B cell (primary cell): ENCODE data around the gene COL4A1. TPM values are rescaled to one million over a fixed set of nuclear protein-coding genes. Genes with fewer than 3 reads are reported as not detected.

ENCODE experiments used
- ATAC-seq: fragments of 200-7000 bp; cut with Tn5 transposase; one replicate; pipeline ENCODE4 v1.10.0; 2021; ENCODE audit warnings: low read depth, mild to moderate bottlenecking, moderate number of reproducible peaks, moderate library complexity
- CTCF ChIA-PET: fragments of 350-600 bp; sonication (Branson Sonifier 250); formaldehyde crosslinking; loops from one replicate; lab custom pipeline; 2021; ENCODE audit warnings: antibody characterized with exemption, inconsistent platforms; lab: Charles Lee
- POLR2A ChIA-PET: fragments of 350-600 bp; sonication (Branson Sonifier 250); formaldehyde crosslinking; loops from one replicate; lab custom pipeline; 2021; ENCODE audit warnings: antibody characterized with exemption; lab: Charles Lee
- DNase-seq: peaks from one replicate; pipeline ENCODE4 v3.0.0; 2013
- H2AFZ ChIP-seq: 2 replicates; pipeline ENCODE4 v1.6.1; 2012; ENCODE audit warnings: mild to moderate bottlenecking, low read depth, low read length; ENCODE audit not compliant: insufficient read depth, poor library complexity, severe bottlenecking
- H3K27ac ChIP-seq, 2 donors: 1 replicate in 1 of 2; 2 replicates in 1 of 2; pipeline ENCODE4 v1.5.1; 2012 to 2013; ENCODE audit warnings: low read length in 2 of 2, mild to moderate bottlenecking in 2 of 2, moderate library complexity in 1 of 2
- H3K27me3 ChIP-seq, 4 experiments: fragments of 200-600 bp in 1 of 4; sonication (generic) in 1 of 4; replicated peaks in 1 of 4; 1 replicate in 2 of 4; 2 replicates in 2 of 4; pipeline versions ENCODE4 v1.6.1 to v1.7.0; 2013 to 2016; ENCODE audit warnings: low read length in 3 of 4, mild to moderate bottlenecking in 2 of 4, mixed read lengths in 1 of 4, moderate library complexity in 1 of 4; ENCODE audit not compliant: insufficient read depth in 4 of 4, control insufficient read depth in 3 of 4; ENCODE audit errors: control extremely low read depth in 1 of 4
- H3K36me3 ChIP-seq, 2 experiments: replicated peaks in 1 of 2; 1 replicate in 1 of 2; 2 replicates in 1 of 2; pipeline versions ENCODE4 v1.6.1 to v1.7.1; 2013; ENCODE audit warnings: low read length in 1 of 2; ENCODE audit not compliant: insufficient read depth in 2 of 2, control insufficient read depth in 1 of 2; ENCODE audit errors: control extremely low read depth in 1 of 2, extremely low read depth in 1 of 2
- H3K4me1 ChIP-seq, 2 donors: fragments of 200-600 bp in 1 of 2; sonication (generic) in 1 of 2; 1 replicate in 1 of 2; 2 replicates in 1 of 2; pipeline versions ENCODE4 v1.5.1 to v1.6.1; 2013 to 2017; ENCODE audit warnings: low read length in 2 of 2; ENCODE audit not compliant: control insufficient read depth in 2 of 2, insufficient read depth in 2 of 2
- H3K4me2 ChIP-seq: replicated peaks from 2 replicates; pipeline ENCODE3; 2012; ENCODE audit warnings: mild to moderate bottlenecking, low read depth, low read length; ENCODE audit not compliant: poor library complexity, severe bottlenecking
- H3K4me3 ChIP-seq, 5 experiments: fragments of 200-600 bp in 1 of 5; sonication (generic) in 1 of 5; 1 replicate in 3 of 5; 2 replicates in 2 of 5; pipeline versions ENCODE4 v1.5.1 to v1.7.0; 2011 to 2016; ENCODE audit warnings: low read length in 4 of 5, mild to moderate bottlenecking in 4 of 5, low read depth in 2 of 5, control low read depth in 1 of 5, moderate library complexity in 1 of 5; ENCODE audit not compliant: insufficient read depth in 1 of 5; ENCODE audit errors: control extremely low read depth in 1 of 5, extremely low read depth in 1 of 5
- H3K79me2 ChIP-seq: fragments of 200-600 bp; sonication (generic); one replicate; pipeline ENCODE4 v1.6.0; 2016; ENCODE audit warnings: low read length; ENCODE audit not compliant: control insufficient read depth, insufficient read depth
- H3K9ac ChIP-seq: fragments of 200-600 bp; sonication (generic); 2 replicates; pipeline ENCODE4 v1.6.1; 2017; ENCODE audit warnings: mild to moderate bottlenecking, low read length, moderate library complexity
- H3K9me3 ChIP-seq, 3 donors: one replicate each; pipeline versions ENCODE4 v1.6.1 to v1.7.1; 2013; ENCODE audit warnings: low read length in 2 of 3; ENCODE audit not compliant: control insufficient read depth in 2 of 3, insufficient read depth in 1 of 3; ENCODE audit errors: control extremely low read depth in 1 of 3
- H4K20me1 ChIP-seq: 2 replicates; pipeline ENCODE4 v1.6.0; 2012; ENCODE audit warnings: mild to moderate bottlenecking, low read length; ENCODE audit not compliant: insufficient read depth, control insufficient read depth, poor library complexity, severe bottlenecking
- H3K27ac Mint-ChIP-seq: one replicate; pipeline ENCODE4 v1.8.0; 2021; ENCODE audit warnings: mixed read lengths
- H3K27me3 Mint-ChIP-seq: one replicate; pipeline ENCODE4 v1.8.0; 2021; ENCODE audit warnings: mixed read lengths
- H3K4me1 Mint-ChIP-seq: one replicate; pipeline ENCODE4 v1.8.0; 2021; ENCODE audit warnings: mixed read lengths
- H3K4me3 Mint-ChIP-seq: one replicate; pipeline ENCODE4 v1.8.0; 2021; ENCODE audit warnings: mixed read lengths
- H3K9me3 Mint-ChIP-seq: one replicate; pipeline ENCODE4 v1.8.0; 2022; ENCODE audit warnings: mixed read lengths; ENCODE audit not compliant: insufficient read depth
- CTCF ChIP-seq: fragments of 200-600 bp; IDR thresholded peaks from one replicate; pipeline ENCODE4 v1.8.0; 2022; ENCODE audit warnings: antibody characterized with exemption, mild to moderate bottlenecking
- EZH2 ChIP-seq: IDR thresholded peaks from 2 replicates; pipeline ENCODE4 v1.6.1; 2012; ENCODE audit warnings: borderline replicate concordance, low read depth, mild to moderate bottlenecking, moderate library complexity, low read length; ENCODE audit not compliant: insufficient read depth, poor library complexity, severe bottlenecking
- WGBS: methylation state at CpG from one replicate; pipeline ENCODE4 v1.1.5; 2013; ENCODE audit warnings: missing lambda C conversion rate; ENCODE audit not compliant: insufficient coverage; 5-methylcytosine and 5-hydroxymethylcytosine counted together
- intact Hi-C: fragments of 100-400 bp; cut with micrococcal nuclease; formaldehyde crosslinking; loops from one replicate; pipeline ENCODE4 v1.10.0; 2022
- polyA plus RNA-seq: library from polyadenylated mRNA; depleted of rRNA; stranded (reverse); fragments of >200 nt; gene quantifications from 2 replicates; pipeline ENCODE4 v1.2.3, GENCODE V29; 2012
- total RNA-seq, 2 donors: library from RNA; stranded (reverse); fragments of 120-200 nt in 1 of 2; gene quantifications; 1 replicate in 1 of 2; 2 replicates in 1 of 2; pipeline versions ENCODE4 v1.2.3 to v1.2.4, GENCODE V29; 2013 to 2022

COL4A1 gene
- total and polyA plus RNA-seq, 2 donors (not counting 1 experiment from before 2014, with no cell fraction given): not detected

DNA sequence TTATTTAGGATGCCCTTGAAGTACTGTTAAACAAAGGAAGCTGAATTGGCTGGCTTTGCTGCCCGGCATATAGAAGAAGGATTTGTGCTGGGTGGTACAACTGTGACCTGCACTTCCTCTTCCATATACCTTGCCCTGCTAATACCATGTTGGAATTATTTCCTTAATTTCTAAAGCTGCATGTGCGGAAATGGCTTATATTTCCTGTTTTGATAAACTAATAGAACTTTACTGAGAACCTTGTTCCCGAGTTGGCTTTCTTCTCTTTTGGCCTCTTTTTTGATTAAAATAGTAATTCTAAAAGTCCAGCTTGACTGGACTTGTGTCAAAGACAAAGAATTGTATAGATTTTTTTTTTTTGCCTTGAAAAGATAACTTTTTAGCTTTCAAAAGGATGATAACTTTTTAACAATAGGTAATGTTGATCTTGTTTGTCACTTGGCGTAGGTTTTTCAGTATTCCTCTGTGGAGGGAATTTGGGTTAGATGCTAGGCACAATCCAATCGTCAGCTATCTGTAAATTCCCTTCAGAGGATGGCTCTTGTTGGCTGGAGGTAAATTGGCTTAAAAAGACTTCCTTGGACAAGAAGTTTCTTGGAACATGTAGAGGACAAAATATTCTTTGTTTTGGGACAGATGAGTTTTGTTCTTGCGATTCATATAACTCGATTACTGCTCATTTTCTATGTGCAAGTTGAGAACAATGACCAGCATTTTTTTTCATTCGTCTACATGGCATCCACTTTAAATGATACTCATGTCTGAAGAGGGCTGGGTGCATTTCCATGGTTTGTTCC lies 41.5 kb upstream of the COL4A1 start:
- CTCF ChIA-PET: no interaction called here
- Histone ChIP-seq H3K4me1 (no peaks in the 10 kb centered on the region), H3K27ac (no peak overlapping the region), H3K9ac (no peak overlapping the region), H3K9me3 (peaks cover 0 to under 1% (median 0%) of the 10 kb centered on the region in 3 donors), H3K4me2 (no peak overlapping the region), H3K27me3 (peaks cover 0 to 3% (median 0%) of the 10 kb centered on the region in 4 experiments), H4K20me1 (no peaks in the 10 kb centered on the region), H3K4me3 (no peak overlapping the region), H3K36me3 (no peaks in the 10 kb centered on the region), H2AFZ (no peak overlapping the region), H3K79me2 (no peaks in the 10 kb centered on the region)
- DNase-seq (no peak), ATAC-seq (no peak)
- H3K4me1 Mint-ChIP-seq: no peaks in the 10 kb centered on the region
- H3K27ac Mint-ChIP-seq: no peak overlapping the region
- H3K27me3 Mint-ChIP-seq: peaks cover 16% of the 10 kb centered on the region
- POLR2A ChIA-PET: no interaction called here
- intact Hi-C loops: no loop called here
- WGBS: 89% methylated on average over 1 of the region's 8 CpGs
- TF ChIP-seq EZH2 (no peak), CTCF (no peak)
- H3K4me3 Mint-ChIP-seq: no peak overlapping the region
- H3K9me3 Mint-ChIP-seq: no peaks in the 10 kb centered on the region

DNA sequence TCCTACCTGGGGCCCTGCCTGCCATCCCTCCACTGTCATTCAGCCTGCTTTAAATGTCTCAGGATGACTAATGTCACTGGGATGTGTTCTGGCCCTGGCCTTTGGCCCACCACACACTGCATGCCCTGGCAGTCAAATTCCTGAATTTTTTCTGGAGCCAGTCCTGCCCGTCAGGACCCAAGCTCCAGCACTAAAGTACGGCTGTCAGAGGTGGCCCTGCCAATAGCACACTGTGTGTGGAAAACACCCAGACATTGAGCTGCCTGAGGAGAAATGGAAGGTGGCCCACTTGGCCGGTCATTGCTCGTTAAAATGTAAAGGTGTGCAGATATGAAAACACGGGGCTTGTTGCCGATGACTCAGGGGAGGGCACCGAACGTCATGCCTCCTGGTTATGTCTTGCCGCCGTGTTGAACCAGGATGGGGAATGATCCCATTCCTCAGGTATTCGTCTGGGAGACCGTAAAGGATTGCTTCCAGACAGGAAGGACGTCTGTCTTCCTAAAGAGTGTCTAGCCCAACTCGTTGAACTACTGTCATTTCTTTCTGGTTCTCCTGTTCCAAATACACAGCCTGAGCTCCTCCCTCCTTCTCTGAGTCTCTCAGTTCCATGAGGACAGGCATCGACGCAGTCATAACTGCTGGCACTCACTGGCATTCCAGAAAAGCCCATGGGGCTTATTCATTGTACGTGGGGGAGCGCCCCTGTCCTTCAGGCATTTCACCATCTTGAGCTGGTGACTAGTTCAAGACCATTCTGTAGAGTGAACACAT lies 40.8 kb upstream of the COL4A1 start:
- Histone ChIP-seq H3K9ac (no peak overlapping the region), H3K9me3 (peaks cover 0 to 5% (median 0%) of the 10 kb centered on the region in 3 donors), H2AFZ (no peak overlapping the region), H4K20me1 (no peaks in the 10 kb centered on the region), H3K4me2 (no peak overlapping the region), H3K4me3 (no peak overlapping the region), H3K27me3 (peaks cover 0 to 3% (median 0%) of the 10 kb centered on the region in 4 experiments), H3K79me2 (no peaks in the 10 kb centered on the region), H3K4me1 (no peaks in the 10 kb centered on the region), H3K36me3 (no peaks in the 10 kb centered on the region), H3K27ac (no peak overlapping the region)
- intact Hi-C loops: no loop called here
- no peaks in the 10 kb centered on the region for H3K4me1 Mint-ChIP-seq
- no peak overlapping the region for H3K4me3 Mint-ChIP-seq
- no peak overlapping the region for H3K27ac Mint-ChIP-seq
- WGBS: 83% methylated on average over 18 of the region's 18 CpGs
- TF ChIP-seq CTCF (no peak), EZH2 (no peak)
- DNase-seq (no peak), ATAC-seq (no peak)
- no peaks in the 10 kb centered on the region for H3K9me3 Mint-ChIP-seq
- ChIA-PET CTCF (no interaction called here), POLR2A (no interaction called here)
- H3K27me3 Mint-ChIP-seq: peaks cover 16% of the 10 kb centered on the region
